GM12891 (cell line): ENCODE data around the gene PRR7.

Source experiments
- POLR2A ChIP-seq: IDR thresholded peaks from 2 replicates; pipeline ENCODE4 v1.6.1; 2011; ENCODE audit warnings: low read depth, low read length, control low read depth
- POLR2AphosphoS5 ChIP-seq: IDR thresholded peaks from 2 replicates; pipeline ENCODE4 v1.6.1; 2011; ENCODE audit warnings: low read depth, low read length, control low read depth

DNA sequence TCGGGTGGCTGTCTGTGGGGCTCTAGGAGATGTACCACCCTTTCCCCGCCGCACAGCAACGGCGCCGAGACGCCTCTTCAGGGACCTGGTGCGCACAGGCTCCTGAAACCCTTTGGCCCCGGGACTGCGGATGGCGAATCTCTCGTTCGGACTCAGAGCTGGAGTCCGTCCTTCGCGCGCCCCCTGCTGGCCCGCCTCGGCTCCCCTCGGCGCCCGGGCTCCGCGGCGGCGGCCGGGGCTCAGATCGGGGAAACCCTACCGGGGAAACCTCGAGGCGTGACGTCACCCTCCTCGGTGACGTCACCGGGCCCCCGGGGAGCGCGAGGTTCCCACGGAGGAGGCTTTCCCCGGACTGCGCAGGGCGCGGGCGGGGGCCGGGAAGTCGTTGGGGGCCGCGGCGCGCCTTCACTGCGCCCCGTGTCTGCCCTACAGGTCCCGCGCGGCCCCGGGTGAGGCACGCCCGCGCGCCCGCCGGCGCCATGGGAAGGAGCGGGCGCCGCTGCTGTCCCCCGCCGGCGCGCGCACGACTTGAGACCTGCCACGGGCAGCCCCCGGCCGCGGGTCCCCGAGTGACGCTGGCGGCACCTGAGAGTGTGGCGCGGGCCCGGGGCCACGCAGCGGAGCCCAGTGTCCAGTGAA lies 7.9 kb downstream of the PRR7 start:
- TF ChIP-seq POLR2AphosphoS5 (no peak), POLR2A (no peak)
